ENCODE results near the gene DSCAML1.

DSCAML1 gene

DNA sequence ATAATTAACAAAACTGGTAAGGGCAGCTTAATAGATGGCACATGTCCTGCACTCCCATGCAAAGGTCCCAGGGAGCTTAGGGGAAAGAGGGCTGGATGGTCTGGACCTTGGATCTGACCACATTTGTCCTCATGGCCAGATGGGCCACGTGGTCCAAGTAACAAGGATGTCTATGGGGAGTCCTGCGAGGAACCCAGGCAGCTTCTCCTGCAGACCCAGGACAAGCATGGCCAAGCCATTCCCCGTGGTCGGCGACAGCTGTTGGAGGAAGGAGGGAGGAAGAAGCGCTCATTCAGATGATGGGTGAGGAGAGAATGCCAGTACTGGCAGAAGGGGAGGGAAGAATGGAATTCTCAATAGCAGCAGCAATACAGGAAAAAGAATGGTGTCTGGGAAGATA, 109.2 kb downstream of the DSCAML1 start:
- no peak for DNase-seq

DNA sequence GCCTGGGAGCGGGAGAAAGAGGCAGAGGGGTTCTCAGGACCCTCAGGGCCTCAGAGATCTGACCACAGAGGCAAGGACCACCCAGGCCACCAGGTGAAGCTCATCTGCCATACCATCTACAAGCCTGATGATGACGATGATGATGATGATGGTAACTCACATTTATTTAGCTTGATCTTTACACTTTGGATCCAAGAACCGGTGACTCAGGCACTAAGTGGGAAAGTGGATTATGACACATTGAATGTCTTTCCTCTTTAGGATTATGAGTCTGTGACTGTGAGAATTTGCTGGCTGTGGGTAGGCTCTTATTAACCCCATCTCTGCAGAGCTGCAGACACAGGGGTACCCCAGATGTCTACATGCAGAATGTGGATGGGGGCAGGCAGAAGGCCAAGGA, 110.3 kb downstream of the DSCAML1 start:
- DNase-seq: no peak

DNA sequence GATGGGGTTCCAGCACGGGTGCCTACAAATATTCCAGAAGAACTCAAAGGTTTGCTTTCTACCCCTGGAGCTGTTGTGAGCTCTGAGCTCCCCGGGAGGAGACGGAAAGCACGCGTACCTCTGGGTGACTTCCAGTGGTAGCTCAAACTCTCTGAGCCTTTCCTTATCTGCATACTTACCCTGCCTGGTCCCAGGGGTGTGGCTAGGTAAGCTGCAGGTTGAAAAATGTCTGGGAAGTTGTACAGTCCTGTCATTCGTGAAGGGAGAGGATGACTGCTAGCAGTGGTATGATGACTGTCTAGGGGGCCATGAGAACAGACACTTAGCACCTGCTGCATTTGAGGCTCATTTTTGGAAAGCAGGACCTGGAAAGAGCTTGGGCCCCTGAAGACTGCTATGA, 111.5 kb downstream of the DSCAML1 start:
- peak in 1 of 2 experiments; percentile 43 for DNase-seq

DNA sequence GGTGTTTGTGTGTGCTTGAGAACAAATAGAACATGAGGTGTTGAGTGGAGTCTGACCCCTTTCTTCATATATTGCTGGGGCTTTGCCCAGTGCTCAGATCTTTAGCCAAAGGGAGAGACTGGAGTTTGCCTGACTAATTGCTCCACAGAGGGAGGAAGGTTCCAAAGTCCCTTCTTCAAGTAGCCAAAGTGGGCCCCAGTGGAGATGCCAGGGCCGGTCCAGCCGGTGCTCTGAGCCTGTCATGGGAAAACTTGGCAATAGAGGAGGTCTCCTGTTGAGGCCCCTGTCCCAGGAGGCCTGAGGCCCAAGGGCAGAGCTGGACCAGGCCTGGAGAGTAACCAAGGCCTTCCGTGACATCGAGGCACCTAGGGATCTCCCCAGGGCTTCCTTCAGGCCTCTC, 112.3 kb downstream of the DSCAML1 start:
- no peak for DNase-seq

DNA sequence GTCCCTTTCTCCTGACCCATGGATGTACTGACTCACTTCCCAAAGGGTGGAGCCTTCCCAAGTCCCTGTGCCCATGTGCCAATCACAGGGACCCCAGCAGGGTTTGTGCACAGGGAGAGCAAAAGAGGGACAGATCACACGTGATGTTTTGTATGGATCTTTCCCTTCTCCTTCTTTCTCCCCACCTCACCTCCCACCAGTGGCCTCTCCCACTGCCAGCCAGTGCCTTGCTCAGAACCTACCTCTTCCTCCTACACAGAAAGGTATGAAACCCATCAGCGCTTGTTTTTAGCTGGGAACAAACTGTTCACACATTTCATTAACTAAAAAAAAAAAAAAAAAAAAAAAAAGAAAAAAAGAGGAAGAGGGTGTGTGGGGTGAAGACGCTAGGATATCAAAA, 112.9 kb downstream of the DSCAML1 start:
- DNase-seq: no peak

DNA sequence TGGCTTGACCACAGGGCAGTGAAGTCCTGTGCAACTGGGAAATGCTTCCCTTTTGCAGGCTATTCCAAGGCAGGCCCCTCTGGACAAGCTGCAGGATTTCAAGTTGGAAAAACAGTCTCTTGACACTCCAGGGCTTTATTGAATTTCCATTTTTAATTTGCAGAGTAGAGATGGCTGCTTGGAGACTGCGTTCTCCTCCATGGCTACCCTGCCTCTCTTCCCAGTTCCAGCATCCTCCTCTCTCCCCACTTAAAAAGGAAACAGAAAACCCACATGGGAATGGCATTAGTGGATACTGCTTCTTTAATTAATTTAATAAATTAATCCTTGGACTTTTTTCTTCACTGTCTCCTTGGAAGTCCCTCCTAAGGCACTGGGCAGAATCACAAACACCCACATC, 115.6 kb downstream of the DSCAML1 start:
- no peak for DNase-seq

DNA sequence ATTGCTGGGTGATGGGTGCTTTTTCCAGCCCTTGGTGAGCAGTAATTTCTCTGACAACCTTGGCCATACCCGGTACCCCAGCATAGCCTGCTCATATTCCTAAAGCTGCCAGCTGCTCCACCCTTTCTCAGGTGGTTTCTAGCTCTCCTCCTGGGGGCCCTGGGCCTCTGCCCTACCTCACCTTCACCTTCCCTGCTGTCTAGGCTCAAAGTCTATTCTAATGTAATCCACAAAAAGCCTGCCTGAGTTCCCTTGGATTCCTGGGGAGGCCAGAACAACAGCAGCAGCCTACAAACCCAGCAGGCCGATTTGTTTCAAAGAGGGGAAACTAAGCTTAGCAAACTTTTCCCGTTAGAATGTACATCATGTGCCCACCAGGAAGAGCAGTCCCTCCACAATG, 117.6 kb downstream of the DSCAML1 start:
- no peak for DNase-seq

DNA sequence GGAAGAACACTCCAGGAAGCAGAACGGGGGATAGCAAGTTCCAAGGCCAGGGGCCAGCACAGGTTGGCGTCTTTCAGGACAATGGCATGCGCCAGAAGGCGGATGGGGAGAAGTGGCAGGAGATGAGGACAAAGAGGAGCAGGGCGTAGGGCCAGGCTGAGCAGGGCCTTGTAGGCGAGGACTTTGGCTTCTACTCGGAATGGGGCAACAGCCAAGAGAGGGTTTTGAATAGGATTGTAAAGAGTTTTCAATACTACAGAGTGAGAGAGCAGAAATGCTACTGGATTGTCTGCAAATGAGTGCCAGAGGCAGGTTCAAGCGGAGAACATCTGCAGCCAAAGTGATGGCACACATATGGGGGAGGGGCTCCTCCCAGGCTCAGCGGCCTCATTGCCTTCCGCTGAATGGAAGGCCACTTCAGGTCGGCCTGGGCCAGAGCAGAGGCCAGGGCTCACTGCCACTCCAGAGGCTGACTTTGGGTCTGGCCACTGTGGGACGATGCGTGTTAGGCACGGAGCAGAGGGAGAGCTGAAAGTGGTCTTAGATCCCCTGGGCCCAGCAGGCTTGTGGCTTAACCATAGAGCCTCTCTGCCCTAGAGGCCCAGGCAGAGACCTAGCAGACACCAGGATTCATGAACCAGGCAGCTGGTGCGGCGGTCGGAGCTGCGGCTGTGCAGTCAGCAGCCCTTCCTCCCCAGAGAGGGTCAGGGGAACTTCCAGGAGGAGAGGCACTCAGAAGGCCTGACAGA, 118.2 kb downstream of the DSCAML1 start:
- DNase-seq: peak in 1 of 2 experiments; percentile 71

DNA sequence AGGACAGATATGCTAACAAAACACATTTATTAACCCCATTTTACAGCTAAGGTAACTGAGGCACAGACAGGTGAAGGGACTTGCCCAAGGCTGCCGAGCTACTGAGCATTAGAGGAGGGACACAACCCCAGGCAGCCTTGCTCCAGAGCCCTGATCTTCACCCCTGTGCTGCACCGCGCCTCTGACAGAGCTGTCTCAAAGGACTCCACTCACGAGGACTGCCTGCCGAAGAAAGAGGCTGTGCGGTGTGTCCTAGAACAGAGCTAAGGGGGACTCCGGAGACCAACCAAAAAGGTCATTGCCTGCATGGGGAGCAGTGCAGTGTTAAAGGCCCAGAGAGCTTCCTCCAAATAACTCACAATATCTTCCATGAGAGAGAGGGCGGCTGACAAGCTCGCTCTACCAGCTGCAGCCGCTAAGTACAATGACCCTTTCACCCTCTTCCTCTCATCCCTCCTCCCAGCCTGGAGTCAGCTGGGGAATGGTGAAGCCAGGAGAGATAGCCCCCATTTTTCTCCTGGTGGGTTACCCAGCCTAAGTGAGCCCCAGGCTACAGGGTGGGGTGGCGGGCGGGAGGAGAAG, 119.2 kb downstream of the DSCAML1 start:
- no peak for DNase-seq

DNA sequence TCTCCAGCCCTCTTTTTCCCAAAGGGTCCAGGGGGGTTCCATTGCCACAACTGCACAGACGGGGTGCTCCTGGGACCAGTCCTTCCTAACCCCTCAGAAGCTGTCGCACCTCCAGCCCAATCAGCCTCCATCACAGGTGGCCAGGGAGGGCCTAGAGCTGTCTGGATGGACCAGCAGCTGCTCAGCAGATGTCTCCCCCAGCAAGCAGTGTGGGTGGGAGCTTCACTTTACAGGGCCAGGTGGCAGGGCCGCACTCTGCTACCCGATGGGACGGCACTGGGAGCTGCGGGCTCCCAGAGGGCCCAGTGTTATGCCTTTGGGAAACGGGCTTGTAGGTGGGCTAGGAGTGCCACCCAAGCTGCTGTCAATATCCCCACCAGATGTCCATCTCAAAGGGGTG, 120.5 kb downstream of the DSCAML1 start:
- no peak for DNase-seq

DNA sequence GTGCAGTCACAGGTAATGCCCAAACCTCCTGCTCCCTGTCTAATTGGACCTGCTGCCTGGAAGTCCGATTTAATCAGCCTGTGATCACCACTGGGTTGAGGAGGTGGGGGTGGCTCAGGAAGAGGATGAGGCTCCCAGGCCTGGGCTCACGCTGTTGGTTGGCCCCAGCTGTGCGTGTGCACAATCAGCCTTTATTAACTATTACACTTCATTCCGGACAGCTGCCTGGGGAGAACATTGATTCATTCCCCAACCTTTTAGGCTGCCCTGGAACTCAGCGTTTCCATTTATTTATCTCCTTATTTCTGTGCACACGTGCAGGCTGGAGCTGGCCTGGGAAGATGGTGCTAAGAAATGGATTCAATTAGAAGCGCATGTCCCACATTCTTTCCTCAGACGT, 123.4 kb downstream of the DSCAML1 start:
- peak in 1 of 2 experiments; percentile 67 for DNase-seq

DNA sequence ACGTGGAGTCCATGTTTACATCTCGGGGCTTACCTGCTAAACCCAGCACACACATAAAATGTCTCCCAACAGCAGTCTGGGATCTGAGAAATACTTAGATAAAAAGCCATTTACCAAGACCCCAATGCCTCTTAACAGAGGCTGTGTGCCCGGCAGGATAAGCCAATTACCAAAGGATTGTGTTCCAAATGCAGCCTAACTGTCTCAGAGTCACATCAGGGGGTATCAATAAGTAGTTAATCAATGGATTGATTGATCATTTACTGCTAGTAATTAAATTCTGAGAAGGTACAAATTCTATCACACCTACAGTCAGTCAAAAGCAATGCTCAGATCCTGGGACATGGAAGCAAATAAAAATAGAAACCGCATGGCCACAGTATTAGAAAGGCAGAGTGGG, 125.6 kb downstream of the DSCAML1 start:
- DNase-seq: peak; percentile 93 to 94

DNA sequence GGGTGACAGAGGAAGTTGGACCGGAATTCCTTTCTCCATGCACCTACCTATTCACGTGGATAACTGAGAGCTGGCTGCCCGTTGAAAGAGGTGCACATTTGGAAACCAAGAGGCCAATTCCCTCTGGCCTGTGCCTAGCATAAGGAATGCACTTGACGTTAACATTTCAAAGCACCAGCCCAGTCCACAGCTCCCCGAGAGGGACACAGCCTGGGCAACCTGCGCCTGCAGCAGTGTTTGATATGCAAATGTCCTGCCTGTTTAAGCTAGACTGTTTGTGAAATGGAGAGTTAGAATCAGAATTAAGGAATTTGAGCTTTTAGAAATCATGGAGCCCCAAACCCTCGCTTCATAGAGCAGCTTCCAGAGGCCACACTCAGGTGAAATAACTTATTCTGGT, 126.1 kb downstream of the DSCAML1 start:
- DNase-seq: peak; percentile 94 to 98

DNA sequence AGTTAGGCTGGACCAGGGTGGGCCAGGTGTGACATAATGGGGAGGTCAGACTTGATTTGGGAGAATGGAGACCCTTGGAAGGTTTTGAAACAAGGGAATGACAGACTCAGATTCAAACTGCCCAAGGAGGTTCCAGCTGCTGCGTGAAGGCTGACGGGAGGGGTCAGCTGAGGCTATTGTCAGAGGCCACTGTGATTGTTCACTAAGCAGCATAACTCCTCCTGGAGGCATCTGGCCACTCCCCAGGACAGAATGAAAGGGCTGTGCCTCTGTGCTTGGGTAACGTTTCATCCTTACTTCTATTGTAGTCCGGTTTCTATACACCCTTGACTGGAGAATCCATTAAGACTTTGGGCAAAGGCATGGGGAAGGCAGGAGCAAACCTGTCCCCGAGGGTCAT, 126.6 kb downstream of the DSCAML1 start:
- DNase-seq: peak in 1 of 2 experiments; percentile 76

DNA sequence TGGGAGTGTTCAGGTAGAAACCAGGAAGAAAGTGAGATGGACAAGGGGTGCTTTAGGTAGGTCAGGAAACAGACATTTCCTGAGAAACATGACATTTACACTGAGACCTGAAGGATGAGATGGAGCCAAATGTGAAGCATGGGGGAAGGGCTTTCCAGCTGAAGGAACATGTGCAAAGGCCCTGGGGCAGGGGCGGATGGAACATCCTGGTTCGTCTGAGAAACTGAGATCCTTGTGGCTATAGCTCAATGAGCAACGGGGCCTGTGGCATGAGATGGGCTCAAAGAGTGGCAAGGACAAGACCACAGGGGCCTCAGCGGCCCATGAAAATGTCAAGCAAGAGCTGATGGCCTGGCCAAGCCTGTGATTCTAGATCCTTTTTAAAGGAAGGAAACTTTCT, 127.4 kb downstream of the DSCAML1 start:
- no peak for DNase-seq

DNA sequence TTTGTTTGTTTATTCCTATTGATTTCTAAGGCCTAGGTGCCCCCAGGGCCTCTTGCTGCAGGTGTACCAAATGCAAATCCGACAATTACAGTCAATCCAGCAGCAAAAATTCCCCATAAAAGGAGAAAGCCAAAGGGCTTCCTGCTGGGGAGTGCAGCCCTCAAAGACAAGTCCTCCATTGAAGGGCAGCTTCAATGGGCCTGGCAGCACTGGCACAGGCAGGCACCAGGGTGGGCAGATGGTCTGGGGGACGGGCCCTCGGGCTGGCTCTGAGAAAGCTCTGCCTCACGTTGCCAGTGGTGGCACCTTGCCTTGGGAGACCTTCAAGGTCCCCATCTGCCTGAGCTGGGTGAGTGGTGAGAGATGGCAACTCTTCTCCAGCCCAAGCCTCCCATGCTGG, 128.0 kb downstream of the DSCAML1 start:
- DNase-seq: peak; percentile 99

DNA sequence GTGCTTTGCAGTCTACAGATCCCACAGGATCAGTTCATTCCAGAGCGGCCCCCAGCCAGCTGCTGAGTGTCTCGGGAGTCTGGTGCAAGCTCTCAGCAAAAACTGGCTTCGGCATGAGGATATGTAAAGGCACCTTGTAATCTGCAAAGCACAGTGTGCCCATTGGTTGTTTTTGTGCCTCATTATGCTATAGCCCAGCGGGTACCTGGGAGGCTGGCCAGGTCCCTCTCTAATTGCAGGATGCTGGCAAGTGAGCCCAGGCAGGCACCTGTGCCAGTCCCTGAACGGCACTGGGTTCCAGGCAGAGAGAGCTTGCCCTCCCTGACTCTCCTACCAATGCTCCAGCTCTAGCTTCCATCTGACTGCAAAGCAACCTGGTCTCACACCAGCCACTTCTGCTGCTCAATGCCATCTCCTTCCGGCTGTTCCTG, 128.7 kb downstream of the DSCAML1 start:
- peak; percentile 93 to 96 for DNase-seq

DNA sequence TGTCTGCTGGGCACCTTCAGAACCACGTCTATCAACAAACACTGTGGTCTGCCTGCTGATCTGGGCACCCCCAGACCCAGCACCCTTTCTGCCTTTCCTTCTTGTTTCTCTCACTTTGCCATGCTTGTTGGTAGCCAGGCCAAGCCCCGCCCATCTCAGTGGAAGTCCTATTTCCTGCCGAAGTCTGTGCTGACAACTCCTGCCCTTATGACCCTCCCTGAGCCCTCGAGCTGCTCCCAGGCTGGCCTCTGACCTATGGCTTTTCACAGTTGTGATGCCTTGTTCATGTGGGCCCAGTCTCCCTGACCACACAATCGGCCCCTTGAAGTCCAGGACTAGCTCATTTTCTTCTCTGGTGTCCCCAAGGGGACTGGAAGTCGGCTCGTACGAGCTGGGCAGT, 132.1 kb downstream of the DSCAML1 start:
- peak in 1 of 2 experiments; percentile 49 for DNase-seq

DNA sequence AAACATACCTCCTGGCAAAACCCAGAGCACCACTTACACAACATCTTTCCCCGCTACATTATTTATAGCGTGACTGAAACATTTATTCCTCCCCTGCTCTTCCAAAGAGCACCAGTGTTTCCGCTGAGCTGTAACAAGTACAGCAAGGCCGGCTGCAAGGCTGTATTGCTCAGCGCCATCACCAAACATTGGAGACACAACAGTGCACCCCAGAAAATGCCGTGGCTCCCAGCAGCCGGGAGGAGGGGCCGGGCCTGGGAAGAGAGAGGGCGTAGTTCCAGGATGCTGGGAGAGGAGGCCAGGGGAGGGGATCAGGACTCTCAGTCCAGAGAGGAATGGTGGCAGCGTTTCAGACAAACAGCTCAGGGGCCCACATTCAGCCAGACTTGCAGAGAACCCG, 133.2 kb downstream of the DSCAML1 start:
- peak; percentile 57 to 84 for DNase-seq

DNA sequence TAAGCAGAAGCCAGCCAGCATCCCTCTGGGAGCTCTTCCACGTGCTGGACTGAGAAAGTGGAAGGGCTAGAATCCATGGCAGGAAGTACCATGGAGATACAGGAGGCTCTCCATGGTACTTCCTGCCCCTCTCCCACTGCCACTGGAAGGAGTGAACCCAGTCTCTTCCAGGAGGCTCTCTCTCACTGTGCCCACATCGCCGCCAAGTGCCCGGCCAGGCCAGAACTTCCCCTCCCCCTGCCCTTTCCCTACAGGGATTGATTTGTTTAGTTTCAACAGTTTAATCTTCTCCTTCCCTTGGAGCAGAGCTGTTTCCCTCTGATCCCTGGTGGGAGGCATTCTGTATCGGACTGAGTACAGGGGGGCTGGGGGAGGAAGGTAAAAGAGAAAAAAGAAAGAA, 133.6 kb downstream of the DSCAML1 start:
- peak; percentile 57 to 88 for DNase-seq

DNA sequence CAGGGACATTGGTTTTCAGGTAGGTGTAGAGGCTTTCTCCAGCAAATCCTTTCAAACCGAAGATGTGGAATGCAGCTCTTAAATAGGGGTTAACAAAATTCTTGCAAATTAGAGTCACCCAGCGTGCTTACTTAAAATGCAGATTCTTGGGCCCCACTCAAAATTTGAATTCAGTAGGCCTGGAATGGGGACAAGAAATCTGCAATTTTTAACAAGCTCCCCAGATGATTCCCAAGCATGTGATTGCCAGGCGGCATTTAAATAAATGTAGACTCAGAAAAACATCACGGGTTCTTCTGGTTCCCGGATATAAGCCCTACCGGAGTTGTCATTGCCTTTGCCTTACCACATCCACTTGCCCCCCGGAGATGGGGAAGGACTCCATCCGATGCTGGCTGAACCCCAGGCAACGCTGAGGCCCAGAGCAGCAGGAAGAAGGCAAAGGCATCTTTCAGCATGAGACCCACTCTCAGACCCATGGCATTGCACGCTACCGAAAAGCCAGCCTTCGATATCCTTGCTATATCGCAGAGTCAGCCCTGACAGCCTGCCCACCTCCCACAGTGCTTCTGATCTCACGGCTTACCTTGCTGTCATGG, 134.2 kb downstream of the DSCAML1 start:
- DNase-seq: no peak

DNA sequence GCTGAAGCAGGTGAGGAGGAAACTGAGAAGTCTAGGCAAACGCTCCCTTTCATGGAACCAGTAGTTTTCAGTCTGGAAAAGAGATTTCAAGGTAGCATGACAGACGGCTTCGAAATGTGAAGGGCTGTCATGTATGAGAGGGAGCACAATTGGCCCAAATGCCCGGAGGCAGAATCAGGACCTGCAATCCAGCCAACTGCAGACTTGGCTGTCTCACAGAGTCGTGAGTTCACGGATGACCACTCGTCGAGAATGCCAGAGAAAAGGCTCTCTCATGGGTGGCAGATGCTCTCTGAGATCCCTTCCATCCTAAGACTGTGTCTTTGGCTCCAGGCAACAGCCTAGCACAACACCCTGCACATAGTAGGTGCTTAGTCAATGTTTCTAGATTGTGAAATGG, 134.8 kb downstream of the DSCAML1 start:
- DNase-seq: no peak

DNA sequence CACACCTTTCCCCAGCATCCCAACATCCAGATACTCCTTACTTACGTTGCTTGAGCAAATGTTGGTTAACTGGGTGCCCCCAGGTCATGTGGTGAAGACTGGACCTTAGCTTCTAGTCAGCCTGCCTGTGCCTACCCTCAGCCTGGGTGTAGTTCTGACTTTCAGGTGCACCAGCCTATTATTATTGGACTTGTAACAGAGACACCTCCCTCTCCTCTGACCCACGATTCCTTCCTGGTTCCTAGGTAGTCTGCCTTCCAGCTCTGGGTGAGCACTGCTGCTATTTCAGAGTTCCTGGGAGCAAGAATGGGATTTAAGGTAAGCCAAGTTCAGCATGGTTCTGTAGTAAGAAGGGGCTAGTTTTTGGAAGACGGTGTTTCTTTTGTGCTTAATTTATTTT, 138.2 kb downstream of the DSCAML1 start:
- DNase-seq: no peak

DNA sequence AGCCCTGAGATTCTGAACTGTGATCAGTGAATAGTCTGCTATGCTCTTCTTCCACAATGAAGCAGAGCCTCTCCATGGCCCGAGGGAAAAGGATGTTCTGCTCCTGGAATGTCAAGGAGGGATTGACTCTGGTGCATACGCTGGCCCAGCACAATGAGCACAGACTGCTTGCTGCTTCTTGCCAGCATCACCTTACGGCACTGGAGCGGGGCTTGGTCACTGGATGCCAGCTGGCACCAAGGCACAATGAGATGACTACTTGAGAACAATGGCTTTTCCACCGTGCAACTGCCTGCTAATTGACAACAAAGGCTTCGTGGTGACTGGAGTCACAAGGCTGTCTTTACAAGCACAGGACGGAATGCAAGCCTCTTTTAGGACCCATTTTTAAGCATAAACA, 139.2 kb downstream of the DSCAML1 start:
- DNase-seq: no peak
